Activated naive CD8-positive, alpha-beta T cell (primary cell): ENCODE measurements around the gene MYO5A.

ENCODE experiments used
- H3K27ac Mint-ChIP-seq: one replicate; pipeline ENCODE4 v1.8.0; 2021; ENCODE audit warnings: mixed read lengths
- H3K27me3 Mint-ChIP-seq: one replicate; pipeline ENCODE4 v1.8.0; 2021; ENCODE audit warnings: mixed read lengths
- H3K36me3 Mint-ChIP-seq: one replicate; pipeline ENCODE4 v1.8.0; 2021; ENCODE audit warnings: mixed read lengths
- H3K4me1 Mint-ChIP-seq: one replicate; pipeline ENCODE4 v1.8.0; 2021; ENCODE audit warnings: low read depth, mixed read lengths
- H3K4me3 Mint-ChIP-seq: one replicate; pipeline ENCODE4 v1.8.0; 2021; ENCODE audit warnings: mild to moderate bottlenecking, mixed read lengths
- H3K9me3 Mint-ChIP-seq: one replicate; pipeline ENCODE4 v1.8.0; 2021; ENCODE audit warnings: low read depth, mixed read lengths

Gene MYO5A

DNA sequence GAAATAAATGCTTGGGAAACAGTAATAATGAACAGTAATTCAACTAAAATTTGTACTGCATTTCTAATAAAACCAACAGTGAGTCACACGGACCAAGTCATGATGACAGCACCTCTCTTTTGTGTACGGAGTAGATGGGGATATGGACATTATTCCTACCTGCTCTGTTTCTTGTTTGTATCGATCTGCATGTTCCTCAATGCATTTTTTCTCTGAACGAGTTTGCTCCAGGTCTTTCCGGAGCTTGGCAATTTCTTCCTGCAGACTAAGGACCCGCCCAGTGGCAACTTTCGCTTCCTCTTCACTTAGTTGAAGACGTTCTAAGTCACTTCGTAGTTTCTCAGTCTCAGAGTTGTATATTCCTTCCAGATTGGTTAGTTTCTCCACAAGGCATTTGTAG, 158.7 kb downstream of the MYO5A start:
- Mint-ChIP-seq H3K27me3 (no peaks in the 10 kb centered on the region), H3K9me3 (no peaks in the 10 kb centered on the region), H3K4me3 (no peak overlapping the region), H3K4me1 (no peaks in the 10 kb centered on the region), H3K36me3 (peaks cover 13% of the 10 kb centered on the region), H3K27ac (no peak overlapping the region)

DNA sequence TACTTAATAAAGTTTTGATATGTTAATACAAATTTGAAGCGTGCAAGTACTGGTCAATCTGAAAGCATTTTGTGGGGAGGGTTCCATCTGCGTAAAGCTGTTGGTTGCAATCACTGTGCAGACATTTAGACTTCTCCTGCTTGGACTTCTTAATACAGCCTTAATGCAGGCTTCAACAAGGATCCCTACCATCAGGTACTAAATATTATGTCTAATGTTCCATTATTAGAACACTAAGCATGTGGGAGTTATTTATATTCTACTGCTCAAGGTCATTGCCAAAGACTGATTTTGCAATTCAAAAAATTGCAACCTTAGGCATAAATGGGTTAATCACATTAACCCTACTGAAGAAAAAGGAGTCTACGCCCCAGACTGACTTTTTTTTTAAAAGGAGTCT, 159.2 kb downstream of the MYO5A start:
- Mint-ChIP-seq H3K9me3 (no peaks in the 10 kb centered on the region), H3K36me3 (peaks cover 13% of the 10 kb centered on the region), H3K27me3 (no peaks in the 10 kb centered on the region), H3K27ac (no peak overlapping the region), H3K4me3 (no peak overlapping the region), H3K4me1 (no peaks in the 10 kb centered on the region)

DNA sequence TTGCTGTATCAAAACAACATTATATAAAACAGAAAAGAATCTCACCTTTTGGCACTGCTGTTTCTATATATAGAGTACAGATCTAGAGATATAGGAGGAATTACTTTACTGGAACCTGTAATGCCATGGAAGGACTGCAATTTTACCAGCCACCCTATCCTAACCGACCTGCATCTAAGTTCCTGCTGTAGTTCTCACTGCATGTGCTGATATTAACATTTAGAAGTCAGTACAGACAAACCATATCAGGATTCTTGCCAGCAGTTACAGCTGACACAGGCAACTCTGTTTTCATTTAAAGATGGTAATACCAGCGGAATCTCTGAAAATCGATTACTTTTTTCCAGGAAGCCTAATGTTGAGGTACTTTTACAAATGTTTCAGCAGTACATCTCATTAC, 159.7 kb downstream of the MYO5A start:
- Mint-ChIP-seq H3K27ac (no peak overlapping the region), H3K36me3 (peaks cover 11% of the 10 kb centered on the region), H3K4me3 (no peak overlapping the region), H3K9me3 (no peaks in the 10 kb centered on the region), H3K27me3 (no peaks in the 10 kb centered on the region), H3K4me1 (no peaks in the 10 kb centered on the region)

DNA sequence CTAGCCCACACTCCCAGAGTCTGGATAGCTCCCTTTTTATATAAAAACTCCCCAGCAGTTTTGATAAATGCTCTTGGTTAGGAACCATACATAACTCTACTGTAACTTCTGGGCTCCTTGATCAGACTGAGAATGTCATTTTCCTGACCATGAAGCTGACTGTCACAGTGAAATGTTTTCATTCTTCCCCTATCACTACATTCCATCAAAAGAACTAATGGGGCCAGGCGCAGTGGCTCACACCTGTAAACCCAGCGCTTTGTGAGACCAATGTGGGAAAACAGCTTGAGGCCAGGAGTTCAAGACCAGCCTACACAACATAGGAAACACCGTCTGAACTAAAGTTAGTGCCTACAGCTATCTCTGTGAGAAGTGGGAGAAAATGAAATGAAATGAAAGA, 160.3 kb downstream of the MYO5A start:
- Mint-ChIP-seq H3K27me3 (no peaks in the 10 kb centered on the region), H3K27ac (no peak overlapping the region), H3K4me3 (no peak overlapping the region), H3K9me3 (no peaks in the 10 kb centered on the region), H3K4me1 (no peaks in the 10 kb centered on the region), H3K36me3 (peaks cover 11% of the 10 kb centered on the region)

DNA sequence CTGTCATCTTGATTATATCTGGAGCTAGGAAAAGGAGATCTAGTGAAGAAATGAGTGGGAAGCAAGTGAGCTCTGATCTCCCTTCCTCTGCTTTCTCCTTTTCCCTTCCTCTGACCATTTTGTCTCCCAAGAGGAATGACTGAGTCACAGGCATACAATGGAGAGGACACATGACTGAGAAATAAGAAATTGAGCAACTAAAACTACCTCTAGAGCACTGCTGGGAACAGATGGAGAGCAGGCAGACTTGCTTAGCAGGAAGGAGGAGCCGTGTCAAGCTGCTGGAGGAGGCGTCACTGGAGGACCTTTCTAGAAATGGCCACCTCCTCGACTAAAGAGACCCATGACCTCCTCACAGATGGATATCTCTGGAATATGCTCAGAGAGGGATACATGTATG, 166.2 kb downstream of the MYO5A start:
- no peaks in the 10 kb centered on the region for H3K27me3 Mint-ChIP-seq
- peaks cover 7% of the 10 kb centered on the region for H3K36me3 Mint-ChIP-seq
- no peak overlapping the region for H3K27ac Mint-ChIP-seq
- no peaks in the 10 kb centered on the region for H3K4me1 Mint-ChIP-seq
- no peak overlapping the region for H3K4me3 Mint-ChIP-seq
- H3K9me3 Mint-ChIP-seq, result no peaks in the 10 kb centered on the region

DNA sequence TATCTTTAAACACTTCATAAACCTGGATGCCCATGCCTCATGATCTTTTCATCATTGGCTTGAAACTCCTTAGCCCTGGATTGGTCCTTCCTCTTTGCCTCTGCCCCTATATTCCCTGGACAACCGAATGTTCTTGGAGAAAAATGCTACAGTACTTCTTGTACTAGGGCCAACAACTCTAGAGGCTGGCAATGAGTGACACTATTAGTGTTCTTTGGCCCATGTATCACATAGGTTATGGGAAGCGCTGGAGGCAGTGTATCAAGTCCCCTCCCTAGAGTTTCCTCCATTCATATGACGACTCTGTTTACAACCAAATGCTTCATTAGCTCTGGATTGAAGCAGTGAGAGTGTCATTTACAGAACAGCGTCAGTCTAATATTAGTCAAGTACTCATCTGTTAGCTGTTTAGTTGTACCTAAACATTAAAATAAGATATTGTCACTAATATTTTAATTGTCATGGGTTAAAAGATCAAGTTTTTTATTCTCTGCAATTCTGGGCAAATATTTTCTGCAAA, 166.6 kb downstream of the MYO5A start:
- Mint-ChIP-seq H3K4me3 (no peak overlapping the region), H3K9me3 (no peaks in the 10 kb centered on the region), H3K27me3 (no peaks in the 10 kb centered on the region), H3K4me1 (no peaks in the 10 kb centered on the region), H3K27ac (no peak overlapping the region), H3K36me3 (peaks cover 7% of the 10 kb centered on the region)

DNA sequence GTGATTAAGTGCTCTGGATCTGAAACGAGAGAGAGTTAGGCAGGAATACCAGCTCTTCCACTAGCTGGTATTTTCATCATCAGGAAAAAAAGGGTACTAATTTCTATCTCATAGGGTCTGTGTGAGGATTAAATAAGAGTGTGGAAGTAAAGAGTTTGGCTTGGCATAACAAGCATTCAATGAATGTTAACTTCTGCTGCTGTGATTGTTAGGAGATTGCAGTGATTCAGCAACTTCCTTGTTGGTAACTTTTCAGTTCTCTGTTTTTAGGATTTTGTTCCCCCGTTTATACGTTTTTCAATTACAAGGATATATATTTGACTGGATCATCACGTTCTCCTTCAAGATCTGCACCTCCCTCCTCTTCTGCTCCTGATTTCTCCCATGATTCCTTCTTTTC, 167.2 kb downstream of the MYO5A start:
- Mint-ChIP-seq H3K36me3 (peaks cover 7% of the 10 kb centered on the region), H3K27ac (no peak overlapping the region), H3K4me3 (no peak overlapping the region), H3K9me3 (no peaks in the 10 kb centered on the region), H3K27me3 (no peaks in the 10 kb centered on the region), H3K4me1 (no peaks in the 10 kb centered on the region)

DNA sequence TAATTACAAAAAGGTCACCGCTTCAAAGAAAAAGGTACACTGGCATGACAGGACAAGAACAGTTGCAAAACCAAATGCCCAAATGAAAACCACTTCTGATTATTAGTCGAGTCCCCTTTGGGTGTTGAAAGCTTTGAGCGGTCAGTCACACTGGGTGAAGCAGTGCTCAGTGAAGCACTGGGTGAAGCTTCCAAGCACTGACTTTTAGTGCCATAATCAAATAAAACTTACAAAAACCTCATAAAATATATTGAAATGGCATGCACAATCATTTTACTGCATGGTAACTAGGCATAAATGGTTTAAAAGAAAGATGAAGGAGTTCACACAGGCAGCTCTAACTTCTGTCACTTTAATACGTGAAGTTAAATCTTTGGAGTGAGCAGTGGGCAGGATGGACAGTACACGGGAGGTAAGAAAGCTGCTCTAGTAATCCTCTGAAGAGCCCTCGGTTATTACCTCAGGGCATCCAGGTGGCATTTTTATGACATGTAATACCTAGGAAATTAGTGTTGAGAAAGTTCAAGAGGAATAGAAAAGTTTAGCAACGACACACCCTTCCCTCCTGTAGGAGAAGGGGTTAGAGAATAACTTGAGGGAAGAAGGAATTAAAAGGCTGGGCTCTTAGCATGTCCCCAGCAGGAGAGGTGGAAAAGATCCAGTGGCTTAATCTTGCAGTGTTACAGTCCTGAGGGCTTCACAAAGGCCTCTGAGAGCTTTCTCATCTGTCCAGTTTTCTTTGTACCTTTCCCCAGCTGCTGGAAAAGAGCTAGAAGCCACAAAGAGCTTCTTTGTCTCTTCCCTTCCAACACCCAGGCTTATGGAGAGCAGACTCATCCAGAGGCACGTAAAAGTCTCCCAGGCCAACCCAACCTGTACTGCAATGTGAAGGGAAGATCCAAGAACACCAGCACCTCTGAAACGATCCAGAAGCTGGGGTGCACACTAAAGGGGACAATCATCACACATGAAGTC, 168.2 kb downstream of the MYO5A start:
- Mint-ChIP-seq H3K4me3 (no peak overlapping the region), H3K4me1 (no peaks in the 10 kb centered on the region), H3K27me3 (no peaks in the 10 kb centered on the region), H3K9me3 (no peaks in the 10 kb centered on the region), H3K36me3 (peaks cover 7% of the 10 kb centered on the region), H3K27ac (no peak overlapping the region)

DNA sequence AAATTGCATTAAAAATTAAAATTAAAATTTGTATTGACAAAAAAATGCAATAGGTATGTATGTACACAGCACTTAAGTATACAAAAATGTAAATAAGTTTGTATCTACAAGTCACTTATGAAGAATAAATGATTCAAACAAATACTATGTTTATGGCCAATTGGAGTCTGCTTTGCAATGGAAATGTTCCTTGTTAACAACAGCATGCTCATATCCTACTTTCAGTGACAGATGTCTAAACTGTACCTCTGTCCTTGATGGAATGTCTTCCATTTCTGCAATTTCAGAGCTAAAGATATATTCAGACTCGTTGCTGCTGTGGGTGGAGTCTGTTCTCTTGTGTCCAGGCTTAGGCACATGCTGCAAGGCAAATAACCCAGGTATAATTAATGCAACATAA, 169.0 kb downstream of the MYO5A start:
- Mint-ChIP-seq H3K27me3 (no peaks in the 10 kb centered on the region), H3K4me3 (no peak overlapping the region), H3K9me3 (no peaks in the 10 kb centered on the region), H3K36me3 (peaks cover 7% of the 10 kb centered on the region), H3K27ac (no peak overlapping the region), H3K4me1 (no peaks in the 10 kb centered on the region)

DNA sequence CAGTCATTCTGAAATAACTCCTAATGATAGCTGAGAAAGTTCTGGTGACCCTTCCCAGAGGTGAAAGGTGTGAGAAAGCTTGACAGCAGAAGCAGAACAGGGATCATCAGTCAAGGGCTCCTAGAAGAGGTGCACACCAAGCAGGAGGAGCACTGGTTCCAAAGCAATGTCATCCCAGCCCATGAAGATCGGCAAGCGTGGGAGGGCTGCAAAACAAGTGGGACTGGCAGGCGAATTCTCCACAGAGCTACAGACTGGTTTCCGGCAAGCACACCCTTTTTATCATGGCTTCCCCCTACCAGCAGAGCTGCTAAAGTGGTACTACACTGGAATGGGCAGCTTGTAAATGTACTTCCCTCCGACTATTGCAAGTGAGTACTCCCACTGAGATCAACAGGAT, 170.7 kb downstream of the MYO5A start:
- Mint-ChIP-seq H3K4me1 (no peaks in the 10 kb centered on the region), H3K27ac (no peak overlapping the region), H3K4me3 (no peak overlapping the region), H3K36me3 (peaks cover 7% of the 10 kb centered on the region), H3K9me3 (no peaks in the 10 kb centered on the region), H3K27me3 (no peaks in the 10 kb centered on the region)

DNA sequence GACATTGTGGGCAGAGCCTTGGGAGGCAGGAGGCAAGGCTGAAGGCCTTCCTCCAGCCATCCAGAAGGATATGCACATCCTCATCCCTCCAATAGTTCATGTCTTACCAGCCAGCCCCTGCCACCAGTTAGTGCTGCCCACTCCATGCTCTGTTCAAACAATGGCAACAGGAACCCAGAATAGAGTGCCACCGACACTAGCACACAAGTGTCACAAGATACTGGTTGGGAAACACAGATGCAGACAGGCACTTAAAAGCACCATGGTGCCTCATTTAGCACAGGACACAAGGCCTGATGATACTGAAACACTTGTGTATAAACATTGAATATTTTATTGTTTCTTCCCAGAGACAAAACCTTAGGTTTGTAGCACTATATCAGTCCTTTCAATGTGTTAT, 176.6 kb downstream of the MYO5A start:
- H3K27ac Mint-ChIP-seq, result no peak overlapping the region
- no peak overlapping the region for H3K4me3 Mint-ChIP-seq
- no peaks in the 10 kb centered on the region for H3K27me3 Mint-ChIP-seq
- no peaks in the 10 kb centered on the region for H3K4me1 Mint-ChIP-seq
- no peaks in the 10 kb centered on the region for H3K9me3 Mint-ChIP-seq
- peaks cover 3% of the 10 kb centered on the region for H3K36me3 Mint-ChIP-seq

DNA sequence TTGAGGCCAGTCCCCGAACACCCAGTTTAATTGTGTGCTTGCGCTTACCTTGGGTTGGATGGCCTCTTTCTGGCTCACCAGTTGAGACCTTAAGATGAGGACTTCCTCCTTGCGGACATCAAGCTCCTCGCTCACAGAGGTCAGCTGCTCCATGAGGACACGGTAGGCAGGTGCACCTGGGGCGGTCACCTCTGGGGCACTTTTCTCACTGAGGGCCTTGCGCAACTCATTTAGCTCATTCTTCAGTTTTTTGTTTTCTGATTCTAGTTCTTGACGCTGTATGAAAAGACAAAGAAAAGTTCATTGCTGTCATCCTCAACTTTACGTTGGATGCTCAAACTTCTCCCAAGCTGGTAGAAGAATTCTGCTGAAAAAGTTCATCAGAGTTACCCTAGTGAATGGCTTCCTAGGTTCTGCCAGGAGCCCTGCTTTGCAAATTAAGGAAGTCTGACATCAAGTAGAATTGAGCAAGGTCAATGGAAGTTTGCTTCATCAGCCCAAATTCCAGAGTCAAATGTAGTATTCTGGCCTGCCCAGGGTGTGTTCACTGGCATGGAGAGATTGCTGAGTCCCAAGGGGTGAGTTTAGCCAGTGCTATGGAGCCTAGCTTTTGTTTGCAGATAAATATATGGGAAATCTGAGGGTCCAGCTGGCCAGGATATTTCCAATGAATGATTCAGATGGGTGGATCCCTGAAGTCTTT, 177.3 kb downstream of the MYO5A start:
- Mint-ChIP-seq H3K36me3 (peaks cover 3% of the 10 kb centered on the region), H3K4me3 (no peak overlapping the region), H3K27ac (no peak overlapping the region), H3K9me3 (no peaks in the 10 kb centered on the region), H3K27me3 (no peaks in the 10 kb centered on the region), H3K4me1 (no peaks in the 10 kb centered on the region)

DNA sequence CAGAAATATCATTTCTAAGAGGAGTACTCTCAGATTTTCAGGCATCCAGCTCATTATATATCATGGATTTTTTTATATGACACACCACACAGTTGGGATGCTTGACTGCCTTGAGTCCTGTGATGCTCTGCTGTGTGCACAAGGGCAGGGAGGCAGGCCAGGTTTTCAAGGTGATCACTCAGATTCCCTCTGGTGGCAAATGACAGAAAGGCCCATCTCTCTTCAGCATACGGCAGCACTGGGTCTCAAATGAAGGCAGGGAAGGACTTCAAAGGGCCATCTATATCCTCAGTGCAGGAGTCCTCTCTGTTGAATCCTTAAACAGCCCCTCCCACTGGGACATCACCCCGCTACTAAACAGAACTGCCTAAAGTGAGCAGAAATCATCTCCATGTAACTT, 178.3 kb downstream of the MYO5A start:
- H3K27ac Mint-ChIP-seq, result no peak overlapping the region
- peaks cover 3% of the 10 kb centered on the region for H3K36me3 Mint-ChIP-seq
- H3K9me3 Mint-ChIP-seq, result no peaks in the 10 kb centered on the region
- no peak overlapping the region for H3K4me3 Mint-ChIP-seq
- no peaks in the 10 kb centered on the region for H3K27me3 Mint-ChIP-seq
- H3K4me1 Mint-ChIP-seq, result no peaks in the 10 kb centered on the region

DNA sequence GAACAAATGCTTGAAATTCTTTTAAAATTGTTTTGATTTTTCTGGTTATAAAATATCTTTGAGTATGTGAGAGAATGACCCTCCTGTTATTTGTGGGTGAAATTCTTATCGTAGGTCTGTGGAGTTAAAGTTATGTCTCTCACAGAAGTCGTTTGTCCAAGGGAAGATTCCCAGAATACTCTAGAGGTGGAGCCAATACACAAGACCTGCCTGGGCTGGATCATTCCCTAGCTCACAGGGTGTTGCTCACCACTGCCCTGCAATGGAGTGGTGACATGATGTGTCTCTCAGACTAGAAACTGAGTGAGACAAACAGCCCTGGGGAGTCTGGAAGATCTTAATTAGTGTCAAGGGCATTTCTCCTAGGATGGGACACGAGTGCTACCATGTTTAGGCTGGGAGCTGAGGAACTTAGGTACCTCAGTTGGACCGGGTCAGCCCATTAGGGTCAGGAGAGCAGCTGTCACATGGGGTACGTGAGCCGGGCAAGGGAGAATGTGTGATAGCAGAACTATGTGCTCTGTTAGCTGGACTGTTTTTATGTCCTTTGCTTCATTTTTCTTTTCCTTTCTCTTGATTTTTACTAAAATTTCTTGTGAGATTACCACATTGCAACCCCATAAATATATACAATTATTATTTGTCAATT, 179.5 kb downstream of the MYO5A start:
- Mint-ChIP-seq H3K27me3 (no peaks in the 10 kb centered on the region), H3K27ac (no peak overlapping the region), H3K9me3 (no peaks in the 10 kb centered on the region), H3K4me1 (no peaks in the 10 kb centered on the region), H3K4me3 (no peak overlapping the region), H3K36me3 (peaks cover 3% of the 10 kb centered on the region)
